NCI-H1436 treated with DMSO at 0.1 percent for 48 hours (cell line): ENCODE results near the gene NR5A2.

ENCODE experiments used
- DNase-seq: peaks from one replicate; lab custom pipeline; 2025; lab: John Stamatoyannopoulos, UW

Gene NR5A2

GRCh38 chr1:200035956-200036618 is 8.6 kb downstream of the NR5A2 start:
- DNase-seq: no peak

- no peak for DNase-seq
Observed at GRCh38 chr1:200036619-200037270, 9.2 kb downstream of the NR5A2 start.

GRCh38 chr1:200037501-200037900 is 10.0 kb downstream of the NR5A2 start:
- no peak for DNase-seq

GRCh38 chr1:200037904-200038303 is 10.4 kb downstream of the NR5A2 start:
- no peak for DNase-seq

GRCh38 chr1:200038325-200038980 is 10.9 kb downstream of the NR5A2 start:
- no peak for DNase-seq

- no peak for DNase-seq
Observed at GRCh38 chr1:200038981-200039848, 11.7 kb downstream of the NR5A2 start.

- DNase-seq: no peak
Observed at GRCh38 chr1:200039849-200040474, 12.5 kb downstream of the NR5A2 start.

- no peak for DNase-seq
Observed at GRCh38 chr1:200040481-200041138, 13.1 kb downstream of the NR5A2 start.

GRCh38 chr1:200041337-200042118 is 14.0 kb downstream of the NR5A2 start:
- no peak for DNase-seq

- DNase-seq: no peak
Observed at GRCh38 chr1:200042119-200042551, 14.6 kb downstream of the NR5A2 start.

- no peak for DNase-seq
Observed at GRCh38 chr1:200042552-200043335, 15.2 kb downstream of the NR5A2 start.

GRCh38 chr1:200043336-200043668 is 15.8 kb downstream of the NR5A2 start:
- DNase-seq: no peak

GRCh38 chr1:200046115-200046514 is 18.6 kb downstream of the NR5A2 start:
- DNase-seq: no peak

- no peak for DNase-seq
Observed at GRCh38 chr1:200048244-200048643, 20.7 kb downstream of the NR5A2 start.

- no peak for DNase-seq
Observed at GRCh38 chr1:200049810-200050209, 22.3 kb downstream of the NR5A2 start.

- DNase-seq: no peak
Observed at GRCh38 chr1:200051620-200052019, 24.1 kb downstream of the NR5A2 start.

- no peak for DNase-seq
Observed at GRCh38 chr1:200053091-200053490, 25.6 kb downstream of the NR5A2 start.

GRCh38 chr1:200053646-200054045 is 26.1 kb downstream of the NR5A2 start:
- DNase-seq: no peak

- DNase-seq: no peak
Observed at GRCh38 chr1:200058341-200058740, 30.8 kb downstream of the NR5A2 start.

- no peak for DNase-seq
Observed at GRCh38 chr1:200062143-200062542, 34.6 kb downstream of the NR5A2 start.
